Central memory CD8-positive, alpha-beta T cell (primary cell): Measurements from ENCODE around the gene ACTG1.

Experiments
- ATAC-seq: fragments of 150-1000 bp; cut with Tn5 transposase; replicated peaks from 2 replicates; pipeline ENCODE4 v1.10.0; 2022; ENCODE audit warnings: mild to moderate bottlenecking, moderate FRiP score, moderate number of reproducible peaks; ENCODE audit not compliant: poor library complexity, severe bottlenecking; ENCODE audit errors: extremely low read depth
- DNase-seq, 2 donors: peaks; one replicate each; pipeline ENCODE4 v3.0.0; 2021; ENCODE audit warnings: low spot score in 2 of 2
- H3K27ac Mint-ChIP-seq: one replicate; pipeline ENCODE4 v1.8.0; 2022; ENCODE audit warnings: low read depth, mild to moderate bottlenecking, moderate library complexity, mixed read lengths
- H3K27me3 Mint-ChIP-seq: one replicate; pipeline ENCODE4 v1.8.0; 2022; ENCODE audit warnings: mixed read lengths
- H3K36me3 Mint-ChIP-seq: one replicate; pipeline ENCODE4 v1.8.0; 2022; ENCODE audit warnings: mild to moderate bottlenecking, moderate library complexity, mixed read lengths; ENCODE audit not compliant: insufficient read depth
- H3K4me1 Mint-ChIP-seq: one replicate; pipeline ENCODE4 v1.8.0; 2022; ENCODE audit warnings: mixed read lengths
- H3K4me3 Mint-ChIP-seq: one replicate; pipeline ENCODE4 v1.8.0; 2022; ENCODE audit warnings: mild to moderate bottlenecking, moderate library complexity, mixed read lengths
- H3K9me3 Mint-ChIP-seq: one replicate; pipeline ENCODE4 v1.8.0; 2022; ENCODE audit warnings: mixed read lengths

Gene ACTG1

DNA sequence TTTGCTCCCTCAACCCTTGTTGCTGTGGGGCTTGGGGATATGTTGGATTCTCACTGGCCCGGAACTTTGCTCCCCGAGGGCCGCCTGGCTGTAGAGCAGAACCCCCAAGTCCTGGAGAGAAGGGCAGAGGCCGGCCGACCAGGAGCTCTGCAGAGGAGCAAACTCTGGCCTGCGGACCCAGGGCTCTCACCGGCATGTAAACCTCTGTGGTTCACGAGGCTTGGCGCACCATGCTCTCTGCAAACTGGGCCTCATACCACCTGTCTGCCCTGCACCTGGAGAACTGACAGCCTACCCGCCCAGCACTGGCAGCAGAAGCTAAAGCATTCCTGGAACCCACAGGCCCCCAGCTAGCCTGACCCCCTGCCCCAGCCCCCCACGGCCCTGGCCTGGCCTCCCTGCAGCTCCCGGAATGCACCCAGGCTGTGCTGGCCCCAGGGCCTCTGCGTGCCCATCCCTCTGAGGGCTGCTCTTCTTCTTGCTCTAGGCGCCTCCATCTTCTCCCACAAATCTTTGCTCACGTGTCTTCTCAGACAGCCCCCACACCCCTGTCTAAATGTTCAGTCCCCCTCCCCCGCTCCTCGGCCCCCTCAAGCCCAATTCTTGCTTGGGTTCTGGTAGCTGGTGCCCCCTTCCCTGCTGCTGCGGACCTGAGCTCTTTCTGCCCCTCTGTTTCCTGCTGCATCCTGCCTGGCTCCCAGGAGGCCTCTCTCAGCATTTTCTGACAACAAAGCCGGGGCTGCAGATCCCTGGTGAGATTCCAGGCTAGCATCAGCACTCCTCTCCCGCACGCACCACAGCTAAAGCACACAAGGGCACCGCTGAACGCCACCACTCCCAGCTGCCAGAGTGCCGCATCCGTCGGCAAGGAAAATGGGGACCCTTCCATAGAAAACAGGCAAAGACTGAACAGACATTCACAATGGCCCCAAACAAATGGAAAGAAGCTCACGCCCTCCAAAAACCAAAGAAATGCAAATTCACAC lies 23.3 kb downstream of the ACTG1 start:
- DNase-seq (no peak), ATAC-seq (no peak)
- H3K27me3 Mint-ChIP-seq: peaks cover 54% of the 10 kb centered on the region
- H3K9me3 Mint-ChIP-seq: no peaks in the 10 kb centered on the region
- peak overlapping the region; percentile 44 for H3K4me3 Mint-ChIP-seq
- H3K27ac Mint-ChIP-seq: no peak overlapping the region
- no peaks in the 10 kb centered on the region for H3K36me3 Mint-ChIP-seq
- H3K4me1 Mint-ChIP-seq: no peaks in the 10 kb centered on the region

GRCh38 chr17:81488276-81488860 lies 24.2 kb downstream of the ACTG1 start:
- Mint-ChIP-seq H3K27me3 (peaks cover 50% of the 10 kb centered on the region), H3K4me3 (no peak overlapping the region), H3K4me1 (no peaks in the 10 kb centered on the region), H3K27ac (no peak overlapping the region), H3K9me3 (no peaks in the 10 kb centered on the region), H3K36me3 (no peaks in the 10 kb centered on the region)
- ATAC-seq (no peak), DNase-seq (no peak)

DNA sequence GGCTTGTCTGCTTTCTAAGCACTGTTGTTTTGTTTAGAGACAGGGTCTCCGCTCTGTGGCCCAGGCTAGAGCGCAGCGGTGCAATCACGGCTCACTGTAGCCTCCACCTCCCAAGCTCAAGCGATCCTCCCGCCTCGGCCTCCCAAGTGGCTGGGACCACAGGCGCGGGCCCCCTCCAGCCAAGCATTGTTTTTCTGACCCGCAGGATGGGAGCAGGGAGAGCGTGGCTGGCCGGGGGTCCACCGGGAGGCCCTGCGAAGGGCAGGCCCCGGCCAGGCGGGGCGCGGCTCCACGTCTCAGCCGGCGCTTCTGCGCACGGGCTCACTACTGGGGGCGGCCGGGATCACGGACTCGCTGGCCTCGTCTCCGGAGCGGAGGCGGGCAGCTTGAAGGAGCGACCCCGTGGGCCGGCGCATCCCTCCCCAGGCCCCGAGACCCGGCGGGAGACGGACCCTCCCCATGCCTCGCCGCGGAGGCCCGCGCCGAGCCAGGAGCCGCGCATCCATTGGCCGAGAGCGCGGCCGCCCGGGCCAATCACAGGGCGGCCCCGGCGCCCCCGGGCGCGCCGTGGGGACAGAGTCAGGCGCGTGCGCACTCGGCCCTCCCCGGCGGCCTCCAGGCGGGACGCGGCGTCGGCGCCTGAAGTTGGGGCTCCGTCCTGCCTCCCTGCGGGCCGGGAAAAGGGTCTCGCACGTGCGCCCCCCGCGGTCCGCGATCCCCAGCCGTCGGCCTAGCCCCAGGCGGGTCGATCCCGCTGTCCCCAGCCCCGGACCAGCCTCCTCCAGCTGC lies 24.9 kb downstream of the ACTG1 start:
- Mint-ChIP-seq H3K27ac (no peak overlapping the region), H3K4me3 (peak overlapping the region; percentile 25), H3K27me3 (peaks cover 49% of the 10 kb centered on the region), H3K4me1 (no peaks in the 10 kb centered on the region), H3K9me3 (no peaks in the 10 kb centered on the region), H3K36me3 (no peaks in the 10 kb centered on the region)
- DNase-seq (peak in 1 of 2 donors; percentile 54), ATAC-seq (peak; percentile 44)

- DNase-seq: no peak
- no peaks in the 10 kb centered on the region for H3K4me1 Mint-ChIP-seq
- H3K4me3 Mint-ChIP-seq: peak overlapping the region; percentile 25
- H3K36me3 Mint-ChIP-seq: peaks cover 3% of the 10 kb centered on the region
- ATAC-seq: no peak
- H3K9me3 Mint-ChIP-seq: no peaks in the 10 kb centered on the region
- H3K27ac Mint-ChIP-seq: no peak overlapping the region
- H3K27me3 Mint-ChIP-seq: peaks cover 49% of the 10 kb centered on the region
These were observed 25.5 kb downstream of the ACTG1 start for GRCh38 chr17:81487089-81487486.

GRCh38 chr17:81486199-81486810 lies 26.3 kb downstream of the ACTG1 start:
- Mint-ChIP-seq H3K36me3 (peaks cover 3% of the 10 kb centered on the region), H3K27ac (no peak overlapping the region), H3K27me3 (peaks cover 51% of the 10 kb centered on the region), H3K9me3 (no peaks in the 10 kb centered on the region), H3K4me1 (no peaks in the 10 kb centered on the region), H3K4me3 (peak overlapping the region; percentile 14)
- ATAC-seq (no peak), DNase-seq (no peak)

- Mint-ChIP-seq H3K27me3 (peaks cover 48% of the 10 kb centered on the region), H3K4me3 (no peak overlapping the region), H3K36me3 (peaks cover 3% of the 10 kb centered on the region), H3K9me3 (no peaks in the 10 kb centered on the region), H3K27ac (no peak overlapping the region), H3K4me1 (no peaks in the 10 kb centered on the region)
- ATAC-seq (peak; percentile 82), DNase-seq (peak; percentile 81 to 84)
These were observed 28.2 kb downstream of the ACTG1 start for GRCh38 chr17:81484195-81484979.

- Mint-ChIP-seq H3K4me3 (no peak overlapping the region), H3K9me3 (no peaks in the 10 kb centered on the region), H3K27me3 (peaks cover 47% of the 10 kb centered on the region), H3K36me3 (peaks cover 3% of the 10 kb centered on the region), H3K27ac (no peak overlapping the region), H3K4me1 (no peaks in the 10 kb centered on the region)
- ATAC-seq (peak; percentile 11), DNase-seq (no peak)
These were observed 28.8 kb downstream of the ACTG1 start for GRCh38 chr17:81483862-81484194.

- DNase-seq (no peak), ATAC-seq (no peak)
- Mint-ChIP-seq H3K9me3 (no peaks in the 10 kb centered on the region), H3K27me3 (peaks cover 49% of the 10 kb centered on the region), H3K4me3 (peak overlapping the region; percentile 49), H3K4me1 (no peaks in the 10 kb centered on the region), H3K36me3 (peaks cover 3% of the 10 kb centered on the region), H3K27ac (peak overlapping the region; percentile 67)
These were observed 29.3 kb downstream of the ACTG1 start for GRCh38 chr17:81483085-81483861.

DNA sequence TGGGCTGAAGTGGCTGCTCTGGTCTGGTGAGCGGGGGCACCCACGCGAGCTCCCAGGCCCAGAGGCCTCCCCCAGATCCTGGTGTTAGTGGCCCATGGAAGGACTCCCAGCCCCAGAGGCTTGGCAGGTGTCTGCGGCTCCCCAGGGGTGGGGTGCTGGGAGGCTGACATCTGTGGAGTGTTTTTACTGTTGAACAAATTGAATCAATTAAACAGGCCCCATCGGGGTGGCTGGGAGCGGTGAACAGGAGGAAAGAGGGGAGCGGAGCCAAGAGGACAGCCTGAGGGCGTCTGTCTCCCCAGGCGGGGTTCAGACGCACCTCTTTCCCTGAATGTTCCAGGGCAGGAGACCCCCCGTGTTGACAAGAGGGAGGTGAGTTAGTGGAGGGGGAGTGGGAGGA lies 29.9 kb downstream of the ACTG1 start:
- H3K4me3 Mint-ChIP-seq: peak overlapping the region; percentile 49

DNA sequence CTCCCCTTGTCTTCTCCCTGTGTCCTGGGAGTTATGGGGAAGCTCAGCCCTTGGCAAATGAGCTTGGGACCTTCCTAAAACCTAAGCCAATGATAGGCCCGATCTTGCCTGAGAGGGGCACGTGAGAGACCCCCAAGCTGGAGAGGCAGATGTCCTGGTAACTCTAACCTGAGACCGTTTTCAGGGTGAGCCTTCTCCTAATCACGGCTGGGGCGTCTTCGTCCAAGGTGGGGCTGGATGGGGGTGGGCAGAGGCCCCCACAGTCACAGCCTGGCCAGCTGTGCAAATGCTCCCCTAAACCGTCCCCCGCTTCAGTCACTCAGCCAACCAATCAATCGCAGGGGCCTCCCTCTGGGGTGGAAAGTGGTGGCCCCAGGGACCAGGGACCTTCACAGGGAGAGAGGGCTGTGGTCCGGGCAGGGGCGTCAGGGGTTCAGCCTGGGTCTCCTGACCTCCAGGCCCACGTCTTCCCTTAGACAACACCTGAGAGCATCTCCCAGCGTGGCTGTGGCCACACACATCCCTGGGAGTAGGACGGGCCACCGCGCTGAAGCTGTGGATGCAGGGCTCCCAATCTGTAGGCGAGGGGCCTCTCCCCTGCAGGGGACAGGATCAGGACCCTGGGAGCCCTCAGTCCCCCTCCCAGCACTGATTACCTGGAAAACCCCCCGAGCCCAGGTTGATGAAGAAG lies 30.6 kb downstream of the ACTG1 start:
- H3K27me3 Mint-ChIP-seq: peaks cover 55% of the 10 kb centered on the region
- H3K27ac Mint-ChIP-seq: no peak overlapping the region
- H3K36me3 Mint-ChIP-seq: peaks cover 3% of the 10 kb centered on the region
- H3K4me3 Mint-ChIP-seq: peak overlapping the region; percentile 49
- ATAC-seq (no peak), DNase-seq (no peak)
- no peaks in the 10 kb centered on the region for H3K4me1 Mint-ChIP-seq
- H3K9me3 Mint-ChIP-seq: no peaks in the 10 kb centered on the region

More for the DNA sequence above, 29.9 kb downstream of the ACTG1 start:
- Mint-ChIP-seq H3K9me3 (no peaks in the 10 kb centered on the region), H3K4me1 (no peaks in the 10 kb centered on the region), H3K27ac (peak overlapping the region; percentile 67), H3K36me3 (peaks cover 3% of the 10 kb centered on the region), H3K27me3 (peaks cover 55% of the 10 kb centered on the region)
- DNase-seq: no peak
- no peak for ATAC-seq
